CD4-positive, alpha-beta T cell treated with Interleukin-15 for 4 hours (primary cell): Measurements from ENCODE around the gene NOD1.
"Not testable (repeated sequence)": the region's sequence is repeated elsewhere in the genome, so short reads cannot be mapped to it uniquely, and the experiment has no call there.

Experiments
- DNase-seq: peaks from one replicate; pipeline ENCODE4 v3.0.0-alpha.2; 2020; ENCODE audit warnings: low spot score

Gene NOD1

DNA sequence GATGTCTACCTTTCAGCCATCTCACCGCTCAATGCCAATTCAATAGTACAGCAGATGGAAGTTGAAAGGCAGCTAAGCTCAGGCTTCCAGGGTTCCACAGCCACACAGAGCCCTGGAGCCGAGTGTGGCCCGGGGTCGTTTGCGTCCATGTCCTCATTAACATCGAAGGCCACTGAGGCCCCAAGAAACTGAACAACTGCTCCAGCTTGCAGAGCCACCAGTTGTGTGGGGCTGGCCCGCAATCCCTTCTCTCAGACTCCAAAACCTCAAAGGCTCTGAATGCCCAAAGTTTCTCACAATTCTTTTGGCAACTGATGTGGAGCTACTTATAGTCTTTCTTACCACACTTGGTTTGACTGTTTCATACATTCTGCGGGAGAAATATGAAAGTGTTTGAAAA is 31.1 kb downstream of the NOD1 start:
- DNase-seq, result no peak

DNA sequence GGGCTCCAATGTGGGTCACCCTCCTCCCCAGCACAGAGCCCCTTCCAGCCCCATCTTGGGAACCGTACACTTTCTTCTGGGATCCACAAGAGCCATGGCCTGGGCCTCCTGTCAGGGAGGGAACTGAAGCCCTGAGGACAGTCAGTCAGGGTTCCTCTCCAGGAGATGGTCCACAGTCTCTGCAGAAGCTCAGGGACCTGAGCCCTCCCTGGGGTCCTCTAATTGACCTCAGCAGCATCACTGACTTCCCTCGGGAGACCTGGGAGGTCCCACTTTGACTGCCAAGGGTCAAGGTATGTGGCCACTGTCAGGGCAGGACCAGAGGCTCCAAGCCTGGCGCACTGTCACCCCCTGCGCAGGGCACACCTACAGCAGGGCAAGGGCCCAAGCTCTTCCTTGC is 32.3 kb downstream of the NOD1 start:
- DNase-seq, result no peak

DNA sequence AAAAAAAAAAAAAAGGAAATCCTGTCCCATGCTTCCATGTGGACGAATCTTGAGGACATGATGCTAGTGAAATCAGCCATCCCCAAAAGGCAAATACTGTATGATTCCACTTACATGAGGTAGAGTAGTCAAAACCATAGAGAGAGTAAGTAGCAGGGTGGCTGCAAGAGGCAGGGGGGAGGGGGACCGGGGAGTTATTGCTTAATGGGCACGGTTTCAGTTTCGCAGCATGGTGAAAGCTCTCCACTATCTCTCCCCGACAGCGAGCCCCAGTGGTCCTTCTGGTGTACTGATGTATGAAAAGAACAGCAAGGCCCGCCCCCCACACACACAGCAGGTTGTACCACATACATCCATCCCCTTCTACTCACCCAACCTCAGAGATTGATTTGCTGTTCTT is 32.8 kb downstream of the NOD1 start:
- DNase-seq, result peak; percentile 66

DNA sequence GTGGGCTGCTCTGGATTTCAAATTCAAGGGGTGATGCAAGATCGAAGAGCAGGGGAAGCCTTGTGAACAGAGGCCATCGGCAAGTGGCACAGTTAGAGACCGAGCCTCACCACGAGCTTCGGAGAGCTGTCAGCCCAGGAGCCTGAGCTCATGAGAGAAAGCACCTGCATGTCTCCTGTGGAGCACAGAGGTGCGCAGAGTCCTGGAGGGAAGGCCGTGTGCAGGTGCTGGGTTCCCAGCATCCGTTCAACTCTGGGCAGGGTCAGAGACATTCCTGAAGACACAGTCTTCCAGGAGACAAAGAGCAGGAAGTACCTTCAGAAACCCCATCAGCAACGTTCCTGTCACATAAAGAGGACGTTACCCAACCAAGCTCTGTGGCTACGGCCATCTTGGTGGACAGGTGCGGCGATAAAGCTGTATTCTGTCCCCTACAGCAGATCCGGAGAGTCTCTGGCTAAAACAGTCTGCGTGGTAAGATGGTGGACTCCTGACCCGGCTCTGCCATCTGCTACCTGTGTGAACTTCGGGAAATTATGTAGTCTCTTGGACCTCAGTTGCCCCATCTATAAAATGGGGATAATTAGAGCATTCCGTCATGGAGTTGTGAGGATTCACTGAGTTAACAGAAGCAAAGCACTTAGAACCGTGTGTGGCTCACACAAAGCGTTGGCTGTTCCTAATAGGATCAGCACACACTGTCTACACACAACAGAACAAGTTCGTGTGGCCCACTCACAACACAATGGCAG is 40.6 kb downstream of the NOD1 start:
- DNase-seq, result no peak

DNA sequence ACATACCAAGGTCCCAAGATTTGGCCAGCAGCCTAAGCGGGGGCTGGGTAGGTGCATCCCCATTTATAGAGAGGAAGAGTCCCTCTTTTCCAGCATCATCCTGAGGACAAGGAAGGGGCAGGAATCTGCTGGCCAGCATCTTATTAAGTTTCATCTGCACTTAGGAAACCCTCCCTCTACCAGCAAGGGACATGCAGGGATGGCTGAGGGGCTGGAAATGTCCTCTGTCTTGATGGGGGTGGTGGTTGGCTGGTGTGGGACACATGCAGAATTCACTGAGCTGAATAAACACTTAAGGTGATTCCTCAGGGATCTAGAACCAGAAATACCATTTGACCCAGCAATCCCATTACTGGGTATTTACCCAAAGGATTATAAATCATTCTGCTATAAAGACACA is 42.1 kb downstream of the NOD1 start:
- no peak for DNase-seq

DNA sequence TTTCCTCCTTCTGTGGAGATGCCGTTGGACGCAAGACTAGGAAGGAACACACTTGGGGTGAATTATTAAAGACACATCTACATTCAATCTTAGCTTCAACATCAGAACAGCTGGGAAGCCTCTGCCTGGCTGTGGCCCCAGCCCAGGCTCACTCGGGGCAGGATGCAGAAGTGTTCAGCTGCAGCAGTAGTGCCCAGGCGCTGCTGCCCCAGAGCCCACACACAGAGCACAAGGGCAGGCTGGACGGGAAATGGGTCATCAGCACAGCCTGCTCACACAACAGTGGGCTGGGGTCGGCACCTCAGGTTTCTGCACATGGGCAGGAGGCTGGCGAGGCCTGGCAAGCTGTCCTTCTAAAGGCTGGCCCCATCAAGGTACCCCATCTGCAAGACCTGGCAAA is 42.5 kb downstream of the NOD1 start:
- DNase-seq, result no peak

DNA sequence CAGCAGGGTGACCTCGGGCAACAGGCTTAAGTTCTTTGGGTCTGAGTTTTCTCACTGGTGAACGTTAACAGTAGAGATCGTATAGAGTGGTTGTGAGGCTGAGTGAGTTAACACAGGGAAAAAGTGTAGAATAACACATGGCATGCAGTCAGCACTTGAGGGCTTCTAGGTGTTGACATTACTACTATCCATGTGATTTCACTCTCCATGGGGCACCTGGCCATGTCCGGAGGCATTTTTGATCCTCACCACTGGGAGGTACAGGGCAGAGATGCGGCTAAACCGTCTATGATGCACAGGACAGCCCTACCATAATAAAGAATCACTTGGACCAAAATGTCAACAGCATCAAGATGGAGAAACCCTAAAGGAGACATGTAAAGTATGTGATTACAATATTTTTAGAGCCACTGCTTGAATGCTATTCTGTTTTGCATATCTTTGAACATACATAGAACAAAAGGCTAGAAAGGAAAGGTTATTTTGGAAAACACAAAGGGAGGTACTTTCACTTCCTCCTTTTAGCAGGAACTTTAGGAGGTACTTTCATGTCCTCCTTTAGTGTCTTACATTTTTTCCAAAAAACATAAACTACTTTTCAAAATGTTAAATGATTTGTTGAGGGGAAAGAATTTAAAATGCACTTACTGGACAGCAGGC is 44.3 kb downstream of the NOD1 start:
- no peak for DNase-seq

DNA sequence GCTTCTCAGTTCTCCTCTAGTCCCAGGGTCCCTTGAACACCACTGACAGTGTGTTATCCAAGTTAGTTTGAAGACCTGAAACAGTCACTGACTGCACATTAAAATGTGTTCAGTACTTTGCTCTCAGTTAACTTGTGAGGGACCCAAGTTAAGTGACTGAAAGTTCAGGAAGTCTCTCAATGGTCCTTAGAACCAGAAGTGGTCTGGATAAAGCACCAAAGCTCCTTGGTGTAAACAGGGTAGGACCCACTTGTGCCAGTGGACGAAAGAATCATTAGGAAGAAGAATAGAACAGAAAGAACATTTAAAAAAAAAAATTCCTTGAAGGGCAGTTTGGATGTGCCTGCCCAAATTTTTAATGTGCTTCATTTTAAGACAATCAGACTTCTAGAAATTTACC is 45.1 kb downstream of the NOD1 start:
- DNase-seq, result no peak

DNA sequence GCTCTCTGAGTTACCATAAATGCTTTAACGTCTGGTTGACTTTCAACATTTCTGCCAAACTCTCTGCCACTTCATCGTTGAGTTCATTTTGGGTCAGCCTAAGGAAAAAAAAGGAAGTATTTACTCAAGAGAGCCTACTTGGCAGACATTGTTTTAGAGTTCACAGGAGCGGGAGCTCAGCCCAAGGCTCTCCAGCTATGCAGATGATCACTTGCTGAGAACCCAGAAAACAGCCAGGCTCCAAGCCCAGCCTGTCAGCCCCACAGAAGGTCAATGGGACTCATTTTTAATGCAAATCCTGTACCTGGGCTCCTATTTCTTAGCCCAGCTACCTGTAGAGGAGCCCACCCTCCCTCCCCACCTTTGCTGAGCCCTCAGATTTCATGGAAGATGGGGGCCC is 45.5 kb downstream of the NOD1 start:
- DNase-seq, result no peak

DNA sequence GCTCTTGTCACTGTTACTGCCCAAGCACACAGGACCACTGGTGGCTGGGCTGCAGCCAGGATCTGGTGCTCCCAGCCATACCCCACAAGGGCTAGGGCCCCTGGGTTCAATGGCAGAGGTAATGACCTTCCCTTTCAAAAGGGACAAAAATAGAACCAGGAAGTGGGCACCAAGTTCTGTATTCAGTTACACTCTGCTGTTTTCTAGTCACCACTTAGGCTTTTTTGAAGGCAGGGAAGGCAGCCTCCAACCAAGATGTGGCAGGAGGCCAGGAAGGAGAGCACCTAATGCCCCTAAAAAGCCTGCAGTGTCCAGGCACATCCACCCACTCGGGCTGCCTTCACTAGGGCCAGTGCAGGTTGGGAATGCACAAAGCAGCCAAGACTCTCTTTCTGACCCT is 47.8 kb downstream of the NOD1 start:
- DNase-seq, result no peak

DNA sequence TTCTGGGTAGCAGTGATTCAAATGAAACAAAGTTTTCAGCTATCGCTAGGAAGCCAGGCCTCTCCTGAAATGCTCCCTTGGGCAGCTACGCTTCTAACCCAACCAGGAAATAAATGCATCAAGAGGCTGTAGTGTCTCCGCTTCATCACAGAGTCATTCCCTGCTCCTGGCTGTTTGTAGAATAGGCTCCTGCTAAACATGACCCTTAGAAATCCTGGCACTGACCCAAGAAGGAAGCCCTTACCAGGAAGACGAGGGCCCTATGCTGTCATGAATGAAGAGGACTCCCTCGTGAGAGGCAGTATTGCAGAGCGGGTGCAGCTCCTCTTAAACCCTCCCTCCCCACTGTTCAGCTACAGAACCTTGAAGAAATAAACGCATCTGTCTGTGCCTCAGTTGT is 48.3 kb downstream of the NOD1 start:
- no peak for DNase-seq

DNA sequence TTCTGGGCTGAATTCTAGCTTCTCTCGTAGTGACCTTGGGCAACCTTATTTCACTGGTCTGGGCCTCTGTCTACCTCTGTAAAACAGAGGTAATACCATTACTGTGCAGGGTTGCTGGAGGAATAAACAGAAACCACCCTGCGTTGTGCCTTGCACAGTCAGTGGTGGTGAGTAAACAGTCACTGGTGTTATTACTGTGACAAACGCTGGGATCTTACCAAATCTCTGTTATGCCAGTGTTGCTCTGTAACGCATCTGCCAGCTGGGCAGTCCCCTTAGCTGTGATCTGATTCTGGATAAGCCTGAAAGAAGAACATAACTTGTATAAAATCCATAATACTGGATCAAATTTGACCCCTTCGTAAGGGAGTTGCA is 49.4 kb downstream of the NOD1 start:
- no peak for DNase-seq

DNA sequence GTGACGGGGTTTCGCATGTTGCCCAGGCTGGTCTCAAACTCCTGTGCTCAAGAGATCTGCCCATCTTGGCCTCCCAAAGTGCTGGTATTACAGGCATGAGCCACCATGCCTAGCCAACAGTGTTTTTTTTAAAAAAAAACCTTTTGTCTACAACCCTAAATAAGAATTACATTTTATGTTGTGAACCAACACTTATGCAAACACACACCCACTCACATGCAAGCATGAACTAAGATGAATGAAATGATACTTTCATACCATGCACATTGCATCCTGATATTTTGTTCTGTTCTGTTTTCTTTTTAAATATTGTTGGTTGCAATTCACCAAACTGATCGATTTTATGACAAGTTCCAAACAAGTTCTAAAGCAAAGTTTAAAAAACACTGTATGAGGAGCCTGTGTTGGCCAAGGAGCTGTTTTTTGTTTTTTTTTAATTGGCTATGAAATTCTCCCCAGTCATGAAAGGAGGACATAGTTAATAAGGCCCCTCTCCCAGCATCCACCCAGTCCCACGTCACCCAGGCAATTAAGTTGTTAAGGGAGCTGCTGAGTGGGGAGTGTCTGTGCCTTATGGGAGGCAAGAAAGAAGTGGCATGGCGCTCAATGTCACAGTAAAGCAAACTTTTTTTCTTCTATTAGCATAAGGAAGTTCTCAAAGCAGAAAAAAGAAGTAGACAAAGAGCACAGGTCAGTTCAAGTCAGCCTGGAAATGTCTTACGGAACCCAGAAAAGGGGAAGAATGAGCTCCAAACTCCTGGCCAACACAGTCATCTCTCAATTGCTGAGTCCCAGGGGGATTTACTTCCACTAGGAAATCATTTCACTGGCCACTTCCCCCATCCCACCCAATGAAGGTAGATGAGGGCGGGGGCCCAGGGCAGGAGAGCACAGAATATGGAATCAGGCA is 50.1 kb downstream of the NOD1 start:
- no peak for DNase-seq

DNA sequence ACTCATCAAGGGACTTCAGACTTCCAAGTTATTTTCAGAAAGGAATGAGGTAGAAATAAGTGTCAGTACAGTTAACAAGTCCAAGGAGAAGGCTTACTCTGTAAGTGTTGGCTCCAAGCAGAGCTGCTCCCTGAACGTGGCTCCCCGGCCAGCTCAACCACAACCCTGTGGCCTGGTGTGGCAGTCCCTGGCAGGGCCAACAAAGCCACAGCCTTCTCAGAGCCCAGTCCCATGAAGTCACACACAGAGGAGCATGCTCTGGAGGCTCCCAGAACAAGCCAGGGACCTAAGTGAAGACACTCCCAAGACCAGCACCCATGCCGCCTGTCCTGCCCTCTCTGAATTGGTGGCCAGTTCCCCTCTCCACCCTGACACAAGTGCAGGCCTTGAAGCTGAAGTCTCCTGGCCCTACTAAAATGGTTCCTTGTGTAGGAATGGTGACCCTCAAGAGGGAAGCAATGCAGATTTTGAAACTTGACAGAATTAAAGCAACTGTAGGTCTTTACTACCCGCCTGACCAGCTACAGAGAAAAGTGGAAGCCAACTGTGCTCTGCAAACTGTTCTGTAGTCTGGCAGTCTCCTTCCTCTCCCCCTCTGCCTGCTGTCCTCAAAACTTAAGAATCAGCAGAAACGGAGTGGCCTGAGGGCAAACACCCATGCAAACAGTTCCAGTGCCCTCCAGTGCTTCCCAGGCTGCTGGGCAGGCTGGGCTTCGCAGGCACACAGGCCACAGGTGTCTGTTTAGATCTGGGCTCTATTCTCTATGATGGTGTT is 51.1 kb downstream of the NOD1 start:
- DNase-seq, result no peak

DNA sequence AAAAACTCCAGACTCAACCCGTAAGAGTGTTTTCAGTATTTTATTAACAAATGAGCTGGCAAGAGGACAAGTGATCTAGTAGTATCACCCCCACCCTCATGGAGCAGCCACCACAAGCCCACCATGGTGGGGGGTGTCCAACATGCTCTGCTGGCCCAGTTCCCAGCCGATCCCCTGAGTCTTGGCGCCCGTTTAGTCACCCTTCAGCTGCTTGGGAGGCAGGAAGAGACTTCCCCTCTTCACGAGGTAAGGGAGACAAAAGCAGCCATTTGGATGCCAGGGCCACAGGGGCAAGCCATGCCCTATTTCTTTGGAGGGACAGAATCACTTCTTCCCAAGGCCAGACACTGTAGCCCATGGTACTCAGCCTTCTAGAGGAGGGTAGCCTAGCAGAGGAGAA is 54.1 kb downstream of the NOD1 start:
- DNase-seq, result no peak

DNA sequence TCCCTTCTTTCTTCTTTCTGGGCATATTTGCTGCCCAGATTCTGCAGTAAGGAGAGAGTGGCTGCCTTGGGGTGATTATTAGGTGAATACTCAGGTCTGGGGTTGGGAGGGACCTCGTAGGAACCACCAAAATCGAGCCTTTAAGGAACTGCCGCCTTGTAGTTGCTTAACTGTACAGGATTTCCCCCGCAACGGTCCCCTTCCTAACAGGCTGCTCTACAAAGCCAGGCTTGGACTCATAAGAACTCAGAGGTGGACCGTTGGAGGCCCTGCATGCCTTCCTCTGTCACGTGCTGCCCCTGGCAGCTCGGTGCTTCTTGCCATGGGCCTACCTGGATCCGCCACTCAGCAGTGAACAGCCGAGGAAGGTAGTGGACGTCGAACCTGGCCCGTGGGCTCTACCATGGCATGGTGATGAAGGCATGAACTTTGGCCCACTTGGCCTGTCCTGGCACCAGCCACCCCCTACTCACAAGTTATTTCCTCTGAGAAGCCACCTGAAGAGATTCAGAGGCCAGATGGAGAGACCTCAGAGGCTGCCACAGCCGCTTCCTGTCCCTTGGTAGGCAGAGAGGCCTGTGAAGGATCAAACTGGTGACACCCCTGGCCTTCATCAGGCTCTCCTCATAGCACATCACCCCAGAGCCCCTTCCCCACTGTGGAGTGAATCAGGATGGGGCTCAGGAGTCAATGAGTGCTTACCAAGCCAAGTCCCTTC is 54.6 kb downstream of the NOD1 start:
- DNase-seq, result no peak

DNA sequence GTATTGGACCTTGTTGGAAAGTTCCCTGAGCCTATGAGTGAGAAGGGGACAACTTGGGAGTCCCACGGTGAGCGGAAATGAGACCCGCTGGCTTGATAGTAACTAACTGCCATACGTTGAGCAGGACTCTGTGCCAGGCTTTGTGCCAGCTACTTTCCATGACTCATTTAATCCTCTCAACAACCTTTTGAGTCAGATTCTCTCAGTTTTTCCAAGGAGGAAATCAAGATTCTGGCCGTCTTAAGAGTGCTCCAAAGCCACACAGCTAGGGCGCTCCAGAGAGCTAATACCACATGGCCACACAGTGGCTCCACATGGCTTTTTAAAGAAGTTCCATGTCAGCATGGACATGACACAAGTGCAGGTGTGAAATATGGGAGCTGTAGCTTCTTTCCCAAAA is 55.7 kb downstream of the NOD1 start:
- no peak for DNase-seq

DNA sequence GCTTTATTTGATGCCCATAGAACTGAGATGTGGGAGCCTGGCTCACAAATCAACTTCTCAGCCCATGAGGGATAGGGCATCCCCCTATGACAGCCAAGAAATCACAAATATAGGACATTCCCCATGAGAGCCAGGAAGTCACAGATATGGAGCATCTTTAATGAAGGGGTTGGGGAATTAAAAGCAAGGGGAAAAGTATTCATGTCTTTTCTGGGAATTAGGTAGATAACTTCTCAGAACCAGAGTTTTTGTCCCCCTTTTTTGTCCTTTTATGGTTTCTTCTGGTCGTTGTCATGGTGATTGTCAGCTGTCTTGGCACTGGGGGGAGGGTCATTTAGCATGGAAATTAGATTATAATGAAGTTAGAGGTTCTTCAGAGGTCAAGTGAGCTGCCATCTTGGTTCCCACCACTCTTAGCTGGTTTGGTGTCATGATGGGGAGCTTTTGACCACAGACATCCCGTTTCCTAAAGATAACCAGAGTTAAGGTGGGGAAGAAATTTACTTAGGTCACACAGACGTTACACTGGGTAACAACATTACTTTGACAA is 56.9 kb downstream of the NOD1 start:
- DNase-seq, result no peak

DNA sequence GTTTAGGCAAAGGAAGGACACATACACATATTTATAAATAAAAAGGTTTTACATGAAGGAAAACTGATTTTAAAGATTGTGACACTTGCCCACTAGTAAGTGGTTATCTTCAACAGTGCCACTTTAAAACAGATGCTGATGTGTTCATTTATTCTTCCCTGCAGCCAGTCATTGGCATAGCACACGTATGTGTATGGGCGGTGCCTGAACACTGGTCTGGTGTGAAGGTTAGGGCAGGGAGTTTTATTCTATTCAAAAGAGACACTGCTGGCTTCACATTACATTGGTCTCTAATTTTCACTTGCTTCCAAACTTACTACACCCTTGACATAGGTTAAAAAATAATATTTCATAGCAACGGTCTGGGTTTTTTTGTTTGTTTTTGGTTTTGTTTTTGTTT is 57.9 kb downstream of the NOD1 start:
- DNase-seq, result no peak

DNA sequence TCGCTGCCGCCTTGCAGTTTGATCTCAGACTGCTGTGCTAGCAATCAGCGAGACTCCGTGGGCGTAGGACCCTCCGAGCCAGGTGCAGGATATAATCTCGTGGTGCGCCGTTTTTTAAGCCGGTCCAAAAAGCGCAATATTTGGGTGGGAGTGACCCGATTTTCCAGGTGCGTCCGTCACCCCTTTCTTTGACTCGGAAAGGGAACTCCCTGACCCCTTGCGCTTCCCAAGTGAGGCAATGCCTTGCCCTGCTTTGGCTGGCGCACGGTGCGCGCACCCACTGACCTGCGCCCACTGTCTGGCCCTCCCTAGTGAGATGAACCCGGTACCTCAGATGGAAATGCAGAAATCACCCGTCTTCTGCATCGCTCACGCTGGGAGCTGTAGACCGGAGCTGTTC is 58.5 kb downstream of the NOD1 start:
- DNase-seq, result not testable (repeated sequence)

DNA sequence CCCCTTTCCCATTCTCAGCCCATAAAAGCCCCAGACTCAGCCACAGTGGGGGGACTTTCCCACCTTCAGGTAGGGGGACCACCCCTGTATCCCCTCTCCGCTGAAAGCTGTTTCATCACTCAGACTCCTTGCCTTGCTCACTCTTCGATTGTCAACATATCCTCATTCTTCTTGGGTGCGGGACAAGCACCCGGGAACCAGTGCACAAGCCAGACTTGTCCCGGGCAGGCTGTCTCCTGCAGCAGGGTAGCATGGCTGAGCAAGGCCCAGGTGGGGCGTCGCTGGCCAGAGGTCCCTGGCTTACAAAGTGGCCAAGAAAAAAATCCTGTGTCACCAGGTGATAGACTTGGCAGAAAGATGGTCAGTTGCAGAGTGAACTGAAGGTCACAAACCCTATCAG is 64.7 kb downstream of the NOD1 start:
- DNase-seq, result no peak
